ENCODE data around the gene TBC1D10A. TPM values are rescaled to one million over a fixed set of nuclear protein-coding genes. Genes with fewer than 3 reads are reported as not detected.

Gene TBC1D10A
- total RNA-seq, 1 donor from 2014 or later, result 15.3 TPM

GRCh38 chr22:30286331-30286730 is 40.4 kb downstream of the TBC1D10A start:
- H3K4me3 Mint-ChIP-seq, result no peak overlapping the region

GRCh38 chr22:30285846-30286200 is 40.9 kb downstream of the TBC1D10A start:
- TF ChIP-seq, protein P1, sequence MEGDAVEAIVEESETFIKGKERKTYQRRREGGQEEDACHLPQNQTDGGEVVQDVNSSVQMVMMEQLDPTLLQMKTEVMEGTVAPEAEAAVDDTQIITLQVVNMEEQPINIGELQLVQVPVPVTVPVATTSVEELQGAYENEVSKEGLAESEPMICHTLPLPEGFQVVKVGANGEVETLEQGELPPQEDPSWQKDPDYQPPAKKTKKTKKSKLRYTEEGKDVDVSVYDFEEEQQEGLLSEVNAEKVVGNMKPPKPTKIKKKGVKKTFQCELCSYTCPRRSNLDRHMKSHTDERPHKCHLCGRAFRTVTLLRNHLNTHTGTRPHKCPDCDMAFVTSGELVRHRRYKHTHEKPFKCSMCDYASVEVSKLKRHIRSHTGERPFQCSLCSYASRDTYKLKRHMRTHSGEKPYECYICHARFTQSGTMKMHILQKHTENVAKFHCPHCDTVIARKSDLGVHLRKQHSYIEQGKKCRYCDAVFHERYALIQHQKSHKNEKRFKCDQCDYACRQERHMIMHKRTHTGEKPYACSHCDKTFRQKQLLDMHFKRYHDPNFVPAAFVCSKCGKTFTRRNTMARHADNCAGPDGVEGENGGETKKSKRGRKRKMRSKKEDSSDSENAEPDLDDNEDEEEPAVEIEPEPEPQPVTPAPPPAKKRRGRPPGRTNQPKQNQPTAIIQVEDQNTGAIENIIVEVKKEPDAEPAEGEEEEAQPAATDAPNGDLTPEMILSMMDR (conservative IDR thresholded peaks at IDR 0.05), result no peak
- no peaks in the 10 kb centered on the region for H3K9me3 Mint-ChIP-seq
- no peaks in the 10 kb centered on the region for H3K27me3 Mint-ChIP-seq
- H3K36me3 Mint-ChIP-seq, result no peaks in the 10 kb centered on the region
- peaks cover 9% of the 10 kb centered on the region for H3K4me1 Mint-ChIP-seq (ENCODE audit: unreplicated experiment)
- no peak overlapping the region for H3K4me3 Mint-ChIP-seq
- no peak for DNase-seq (ENCODE audit: extremely low spot score, unreplicated experiment)
- H3K27ac Mint-ChIP-seq, result no peak overlapping the region

More at GRCh38 chr22:30286331-30286730, 40.4 kb downstream of the TBC1D10A start:
- Mint-ChIP-seq H3K36me3 (no peaks in the 10 kb centered on the region), H3K9me3 (no peaks in the 10 kb centered on the region), H3K27ac (no peak overlapping the region), H3K27me3 (no peaks in the 10 kb centered on the region), H3K4me1 (ENCODE audit: unreplicated experiment) (peaks cover 9% of the 10 kb centered on the region)
- TF ChIP-seq, protein P1 (conservative IDR thresholded peaks at IDR 0.05), result no peak
- DNase-seq (ENCODE audit: extremely low spot score, unreplicated experiment), result no peak

- Mint-ChIP-seq H3K9me3 (no peaks in the 10 kb centered on the region), H3K4me1 (ENCODE audit: unreplicated experiment) (peaks cover 9% of the 10 kb centered on the region), H3K4me3 (no peak overlapping the region), H3K36me3 (no peaks in the 10 kb centered on the region), H3K27ac (no peak overlapping the region), H3K27me3 (no peaks in the 10 kb centered on the region)
- TF ChIP-seq, protein P1 (conservative IDR thresholded peaks at IDR 0.05), result no peak
- DNase-seq (ENCODE audit: extremely low spot score, unreplicated experiment), result no peak
Measured at GRCh38 chr22:30285176-30285845, 41.4 kb downstream of the TBC1D10A start.

DNA sequence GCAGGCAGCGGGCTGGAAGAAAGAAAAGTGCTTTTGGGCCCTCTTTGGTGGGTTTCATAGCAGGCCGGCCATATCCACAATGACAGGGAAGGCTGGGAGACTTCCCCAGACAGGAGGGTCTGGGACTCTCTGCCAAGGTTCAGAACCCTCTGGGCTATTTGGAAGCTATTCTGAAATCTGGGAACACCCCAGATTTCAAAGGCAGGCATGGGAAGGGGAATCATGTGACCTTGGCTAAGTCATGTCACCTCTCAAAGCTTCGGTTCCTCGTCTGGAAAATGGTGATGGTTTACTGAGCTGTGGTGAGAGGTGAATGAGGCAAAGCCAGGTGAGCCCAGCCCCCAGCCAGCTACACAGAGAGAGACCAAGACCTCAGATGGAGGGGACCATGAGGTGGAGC is 42.1 kb downstream of the TBC1D10A start:
- Mint-ChIP-seq H3K36me3 (no peaks in the 10 kb centered on the region), H3K27me3 (no peaks in the 10 kb centered on the region), H3K27ac (no peak overlapping the region), H3K4me3 (no peak overlapping the region), H3K9me3 (no peaks in the 10 kb centered on the region), H3K4me1 (ENCODE audit: unreplicated experiment) (peaks cover 5% of the 10 kb centered on the region)
- TF ChIP-seq, protein P1 (conservative IDR thresholded peaks at IDR 0.05), result no peak
- no peak for DNase-seq (ENCODE audit: extremely low spot score, unreplicated experiment)

DNA sequence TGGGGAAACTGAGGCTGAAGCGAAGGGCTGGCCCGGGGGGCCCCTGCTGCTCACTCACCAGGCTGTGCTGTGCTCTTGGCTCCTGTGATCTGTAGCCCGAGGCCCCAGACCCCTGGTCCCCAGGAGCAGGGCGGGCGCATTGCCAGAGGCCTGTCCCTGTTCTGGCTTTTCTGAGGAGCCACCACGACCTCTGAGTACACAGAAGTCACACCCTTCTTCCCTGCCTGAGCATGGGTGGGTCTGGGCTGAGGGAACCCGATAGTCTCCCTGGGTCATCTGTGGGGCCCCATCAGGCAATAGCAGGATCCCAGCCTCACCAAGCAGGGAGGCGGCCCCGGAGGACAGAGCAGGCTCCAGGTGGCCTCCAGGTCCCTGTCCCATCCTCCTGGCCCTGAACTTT is 42.6 kb downstream of the TBC1D10A start:
- Mint-ChIP-seq H3K4me3 (no peak overlapping the region), H3K27ac (no peak overlapping the region)

More for the DNA sequence above, 42.6 kb downstream of the TBC1D10A start:
- H3K4me1 Mint-ChIP-seq (ENCODE audit: unreplicated experiment), result peaks cover 5% of the 10 kb centered on the region
- no peaks in the 10 kb centered on the region for H3K36me3 Mint-ChIP-seq
- no peaks in the 10 kb centered on the region for H3K9me3 Mint-ChIP-seq
- H3K27me3 Mint-ChIP-seq, result no peaks in the 10 kb centered on the region
- TF ChIP-seq, protein P1 (conservative IDR thresholded peaks at IDR 0.05), result no peak
- no peak for DNase-seq (ENCODE audit: extremely low spot score, unreplicated experiment)

Measured in type B pancreatic cell (in vitro differentiated cells).